ENCODE data around the gene PIAS3.

Gene PIAS3

DNA sequence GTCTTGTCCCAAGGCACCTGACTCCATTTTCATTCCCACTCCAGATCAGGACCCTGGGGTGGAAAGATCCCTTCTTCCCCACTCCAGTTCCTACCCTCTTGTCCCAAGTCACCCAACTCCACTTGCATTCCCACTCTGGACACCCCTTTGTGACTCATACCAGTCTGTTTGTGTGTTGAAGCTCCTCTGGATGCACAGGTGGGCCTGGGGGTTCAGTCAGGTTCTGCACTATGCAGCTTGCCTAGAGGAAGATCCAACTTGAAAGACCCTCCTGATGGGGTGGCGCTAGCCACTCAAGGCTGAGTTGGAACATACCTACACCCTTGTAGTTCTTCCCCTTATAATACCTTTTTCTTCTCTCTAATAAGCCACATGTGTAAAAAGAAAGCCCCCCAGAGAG lies 36.6 kb upstream of the PIAS3 start:
- H3K27ac ChIP-seq (ENCODE audit: extremely low read depth, low read depth, low read length) = no peak overlapping the region
- H3K36me3 ChIP-seq (ENCODE audit: control insufficient read depth in 2 of 2, insufficient read depth in 1 of 2, low read length in 2 of 2) = no peaks in the 10 kb centered on the region
- no peaks in the 10 kb centered on the region for H3K9me3 ChIP-seq (ENCODE audit: control insufficient read depth, insufficient read depth, low read depth, low read length)
- H3K4me1 ChIP-seq (ENCODE audit: control insufficient read depth, insufficient read depth, low read length) = peaks cover 15% of the 10 kb centered on the region
- H3K4me3 ChIP-seq (ENCODE audit: low read depth, low read length) = no peak overlapping the region
- ChIA-PET CTCF (interaction anchor here (0.7 to 11.9 kb wide), 5 partner anchors 10 to 112 kb away, joined by 3 to 222 read pairs (median 4); partner anchors contain the start of genes ANKRD35 and ITGA10), POLR2A (no interaction called here)
- no peak for TF ChIP-seq ZNF792 (tag by site-specific recombination; IDR thresholded peaks at IDR 0.05)
- no peak for TF ChIP-seq SALL2 (tag by site-specific recombination; IDR thresholded peaks at IDR 0.05; ENCODE audit: borderline replicate concordance)
- TF ChIP-seq ZNF747 (tag by site-specific recombination; IDR thresholded peaks at IDR 0.05) = no peak
- TF ChIP-seq, protein P1, sequence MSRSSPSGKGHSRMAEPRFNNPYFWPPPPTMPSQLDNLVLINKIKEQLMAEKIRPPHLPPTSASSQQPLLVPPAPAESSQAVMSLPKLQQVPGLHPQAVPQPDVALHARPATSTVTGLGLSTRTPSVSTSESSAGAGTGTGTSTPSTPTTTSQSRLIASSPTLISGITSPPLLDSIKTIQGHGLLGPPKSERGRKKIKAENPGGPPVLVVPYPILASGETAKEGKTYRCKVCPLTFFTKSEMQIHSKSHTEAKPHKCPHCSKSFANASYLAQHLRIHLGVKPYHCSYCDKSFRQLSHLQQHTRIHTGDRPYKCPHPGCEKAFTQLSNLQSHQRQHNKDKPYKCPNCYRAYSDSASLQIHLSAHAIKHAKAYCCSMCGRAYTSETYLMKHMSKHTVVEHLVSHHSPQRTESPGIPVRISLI (tag by site-specific recombination; IDR thresholded peaks at IDR 0.05) = no peak
- no peak for TF ChIP-seq ZNF785 (tag by site-specific recombination; IDR thresholded peaks at IDR 0.05)
- TF ChIP-seq ZNF529 (tag by site-specific recombination; IDR thresholded peaks at IDR 0.05; ENCODE audit: insufficient replicate concordance) = no peak
- TF ChIP-seq ZNF239 (tag by site-specific recombination; IDR thresholded peaks at IDR 0.05) = no peak
- TF ChIP-seq, protein P2, sequence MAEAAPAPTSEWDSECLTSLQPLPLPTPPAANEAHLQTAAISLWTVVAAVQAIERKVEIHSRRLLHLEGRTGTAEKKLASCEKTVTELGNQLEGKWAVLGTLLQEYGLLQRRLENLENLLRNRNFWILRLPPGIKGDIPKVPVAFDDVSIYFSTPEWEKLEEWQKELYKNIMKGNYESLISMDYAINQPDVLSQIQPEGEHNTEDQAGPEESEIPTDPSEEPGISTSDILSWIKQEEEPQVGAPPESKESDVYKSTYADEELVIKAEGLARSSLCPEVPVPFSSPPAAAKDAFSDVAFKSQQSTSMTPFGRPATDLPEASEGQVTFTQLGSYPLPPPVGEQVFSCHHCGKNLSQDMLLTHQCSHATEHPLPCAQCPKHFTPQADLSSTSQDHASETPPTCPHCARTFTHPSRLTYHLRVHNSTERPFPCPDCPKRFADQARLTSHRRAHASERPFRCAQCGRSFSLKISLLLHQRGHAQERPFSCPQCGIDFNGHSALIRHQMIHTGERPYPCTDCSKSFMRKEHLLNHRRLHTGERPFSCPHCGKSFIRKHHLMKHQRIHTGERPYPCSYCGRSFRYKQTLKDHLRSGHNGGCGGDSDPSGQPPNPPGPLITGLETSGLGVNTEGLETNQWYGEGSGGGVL (tag by site-specific recombination; IDR thresholded peaks at IDR 0.05) = no peak
- TF ChIP-seq ZNF530 (tag by site-specific recombination; IDR thresholded peaks at IDR 0.05; ENCODE audit: low read depth) = no peak
- TF ChIP-seq ZNF202 (tag by site-specific recombination; IDR thresholded peaks at IDR 0.05; ENCODE audit: borderline replicate concordance) = no peak
- no peak for TF ChIP-seq SCRT2 (tag by site-specific recombination; IDR thresholded peaks at IDR 0.05)
- TF ChIP-seq ZNF266 (tag by site-specific recombination; IDR thresholded peaks at IDR 0.05; ENCODE audit: low read depth) = no peak
- TF ChIP-seq, protein P3, sequence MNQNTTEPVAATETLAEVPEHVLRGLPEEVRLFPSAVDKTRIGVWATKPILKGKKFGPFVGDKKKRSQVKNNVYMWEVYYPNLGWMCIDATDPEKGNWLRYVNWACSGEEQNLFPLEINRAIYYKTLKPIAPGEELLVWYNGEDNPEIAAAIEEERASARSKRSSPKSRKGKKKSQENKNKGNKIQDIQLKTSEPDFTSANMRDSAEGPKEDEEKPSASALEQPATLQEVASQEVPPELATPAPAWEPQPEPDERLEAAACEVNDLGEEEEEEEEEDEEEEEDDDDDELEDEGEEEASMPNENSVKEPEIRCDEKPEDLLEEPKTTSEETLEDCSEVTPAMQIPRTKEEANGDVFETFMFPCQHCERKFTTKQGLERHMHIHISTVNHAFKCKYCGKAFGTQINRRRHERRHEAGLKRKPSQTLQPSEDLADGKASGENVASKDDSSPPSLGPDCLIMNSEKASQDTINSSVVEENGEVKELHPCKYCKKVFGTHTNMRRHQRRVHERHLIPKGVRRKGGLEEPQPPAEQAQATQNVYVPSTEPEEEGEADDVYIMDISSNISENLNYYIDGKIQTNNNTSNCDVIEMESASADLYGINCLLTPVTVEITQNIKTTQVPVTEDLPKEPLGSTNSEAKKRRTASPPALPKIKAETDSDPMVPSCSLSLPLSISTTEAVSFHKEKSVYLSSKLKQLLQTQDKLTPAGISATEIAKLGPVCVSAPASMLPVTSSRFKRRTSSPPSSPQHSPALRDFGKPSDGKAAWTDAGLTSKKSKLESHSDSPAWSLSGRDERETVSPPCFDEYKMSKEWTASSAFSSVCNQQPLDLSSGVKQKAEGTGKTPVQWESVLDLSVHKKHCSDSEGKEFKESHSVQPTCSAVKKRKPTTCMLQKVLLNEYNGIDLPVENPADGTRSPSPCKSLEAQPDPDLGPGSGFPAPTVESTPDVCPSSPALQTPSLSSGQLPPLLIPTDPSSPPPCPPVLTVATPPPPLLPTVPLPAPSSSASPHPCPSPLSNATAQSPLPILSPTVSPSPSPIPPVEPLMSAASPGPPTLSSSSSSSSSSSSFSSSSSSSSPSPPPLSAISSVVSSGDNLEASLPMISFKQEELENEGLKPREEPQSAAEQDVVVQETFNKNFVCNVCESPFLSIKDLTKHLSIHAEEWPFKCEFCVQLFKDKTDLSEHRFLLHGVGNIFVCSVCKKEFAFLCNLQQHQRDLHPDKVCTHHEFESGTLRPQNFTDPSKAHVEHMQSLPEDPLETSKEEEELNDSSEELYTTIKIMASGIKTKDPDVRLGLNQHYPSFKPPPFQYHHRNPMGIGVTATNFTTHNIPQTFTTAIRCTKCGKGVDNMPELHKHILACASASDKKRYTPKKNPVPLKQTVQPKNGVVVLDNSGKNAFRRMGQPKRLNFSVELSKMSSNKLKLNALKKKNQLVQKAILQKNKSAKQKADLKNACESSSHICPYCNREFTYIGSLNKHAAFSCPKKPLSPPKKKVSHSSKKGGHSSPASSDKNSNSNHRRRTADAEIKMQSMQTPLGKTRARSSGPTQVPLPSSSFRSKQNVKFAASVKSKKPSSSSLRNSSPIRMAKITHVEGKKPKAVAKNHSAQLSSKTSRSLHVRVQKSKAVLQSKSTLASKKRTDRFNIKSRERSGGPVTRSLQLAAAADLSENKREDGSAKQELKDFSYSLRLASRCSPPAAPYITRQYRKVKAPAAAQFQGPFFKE (tag by site-specific recombination; IDR thresholded peaks at IDR 0.05; ENCODE audit: borderline replicate concordance) = no peak
- TF ChIP-seq ZNF169 (tag by site-specific recombination; IDR thresholded peaks at IDR 0.05) = no peak
- TF ChIP-seq ZNF776 (tag by site-specific recombination; IDR thresholded peaks at IDR 0.05; ENCODE audit: borderline replicate concordance) = no peak
- TF ChIP-seq, protein P4, sequence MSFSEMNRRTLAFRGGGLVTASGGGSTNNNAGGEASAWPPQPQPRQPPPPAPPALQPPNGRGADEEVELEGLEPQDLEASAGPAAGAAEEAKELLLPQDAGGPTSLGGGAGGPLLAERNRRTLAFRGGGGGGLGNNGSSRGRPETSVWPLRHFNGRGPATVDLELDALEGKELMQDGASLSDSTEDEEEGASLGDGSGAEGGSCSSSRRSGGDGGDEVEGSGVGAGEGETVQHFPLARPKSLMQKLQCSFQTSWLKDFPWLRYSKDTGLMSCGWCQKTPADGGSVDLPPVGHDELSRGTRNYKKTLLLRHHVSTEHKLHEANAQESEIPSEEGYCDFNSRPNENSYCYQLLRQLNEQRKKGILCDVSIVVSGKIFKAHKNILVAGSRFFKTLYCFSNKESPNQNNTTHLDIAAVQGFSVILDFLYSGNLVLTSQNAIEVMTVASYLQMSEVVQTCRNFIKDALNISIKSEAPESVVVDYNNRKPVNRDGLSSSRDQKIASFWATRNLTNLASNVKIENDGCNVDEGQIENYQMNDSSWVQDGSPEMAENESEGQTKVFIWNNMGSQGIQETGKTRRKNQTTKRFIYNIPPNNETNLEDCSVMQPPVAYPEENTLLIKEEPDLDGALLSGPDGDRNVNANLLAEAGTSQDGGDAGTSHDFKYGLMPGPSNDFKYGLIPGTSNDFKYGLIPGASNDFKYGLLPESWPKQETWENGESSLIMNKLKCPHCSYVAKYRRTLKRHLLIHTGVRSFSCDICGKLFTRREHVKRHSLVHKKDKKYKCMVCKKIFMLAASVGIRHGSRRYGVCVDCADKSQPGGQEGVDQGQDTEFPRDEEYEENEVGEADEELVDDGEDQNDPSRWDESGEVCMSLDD (tag by site-specific recombination; IDR thresholded peaks at IDR 0.05) = no peak
- TF ChIP-seq ZNF366 (tag by site-specific recombination; conservative IDR thresholded peaks at IDR 0.05) = no peak
- no peak for TF ChIP-seq TCF7L2 (IDR thresholded peaks at IDR 0.05; ENCODE audit: borderline replicate concordance, low read depth, low read length)

All from HEK293 (cell line).